ENCODE data around the gene GRM4.
A peak's percentile ranks its signal among the peaks of the same experiment; 100 is the strongest.

The GRM4 gene

GRCh38 chr6:34129753-34130152 lies 16.1 kb downstream of the GRM4 start:
- H3K4me3 ChIP-seq (ENCODE audit: insufficient read length, low read depth) = no peak overlapping the region

GRCh38 chr6:34128045-34128444 lies 17.8 kb downstream of the GRM4 start:
- H3K9me3 ChIP-seq (ENCODE audit: insufficient read depth, low read length) = no peaks in the 10 kb centered on the region
- H3K4me1 ChIP-seq (ENCODE audit: insufficient read depth, insufficient read length) = peaks cover 11% of the 10 kb centered on the region
- no peak overlapping the region for H3K9ac ChIP-seq (ENCODE audit: insufficient read length, low read depth)
- no peak overlapping the region for H3K4me3 ChIP-seq (ENCODE audit: insufficient read length, low read depth)
- TF ChIP-seq ZNF274 (IDR thresholded peaks at IDR 0.05; ENCODE audit: low read depth, low read length) (no peak), SUZ12 (IDR thresholded peaks at IDR 0.05; ENCODE audit: extremely low read depth, insufficient read depth, insufficient read length) (no peak), YY1 (IDR thresholded peaks at IDR 0.05; ENCODE audit: insufficient read depth, insufficient read length) (no peak)
- no peaks in the 10 kb centered on the region for H3K27me3 ChIP-seq (ENCODE audit: insufficient read depth, insufficient read length)
- DNase-seq (ENCODE audit: low read depth, low spot score) = no peak
- no peaks in the 10 kb centered on the region for H3K36me3 ChIP-seq (ENCODE audit: insufficient read depth, insufficient read length, low read length)

More at GRCh38 chr6:34129753-34130152, 16.1 kb downstream of the GRM4 start:
- Histone ChIP-seq H3K27me3 (ENCODE audit: insufficient read depth, insufficient read length) (no peaks in the 10 kb centered on the region), H3K4me1 (ENCODE audit: insufficient read depth, insufficient read length) (peaks cover 11% of the 10 kb centered on the region), H3K36me3 (ENCODE audit: insufficient read depth, insufficient read length, low read length) (no peaks in the 10 kb centered on the region), H3K9me3 (ENCODE audit: insufficient read depth, low read length) (no peaks in the 10 kb centered on the region), H3K9ac (ENCODE audit: insufficient read length, low read depth) (no peak overlapping the region)
- DNase-seq (ENCODE audit: low read depth, low spot score) = no peak
- TF ChIP-seq ZNF274 (IDR thresholded peaks at IDR 0.05; ENCODE audit: low read depth, low read length) (no peak), YY1 (IDR thresholded peaks at IDR 0.05; ENCODE audit: insufficient read depth, insufficient read length) (no peak), SUZ12 (IDR thresholded peaks at IDR 0.05; ENCODE audit: extremely low read depth, insufficient read depth, insufficient read length) (no peak)

DNA sequence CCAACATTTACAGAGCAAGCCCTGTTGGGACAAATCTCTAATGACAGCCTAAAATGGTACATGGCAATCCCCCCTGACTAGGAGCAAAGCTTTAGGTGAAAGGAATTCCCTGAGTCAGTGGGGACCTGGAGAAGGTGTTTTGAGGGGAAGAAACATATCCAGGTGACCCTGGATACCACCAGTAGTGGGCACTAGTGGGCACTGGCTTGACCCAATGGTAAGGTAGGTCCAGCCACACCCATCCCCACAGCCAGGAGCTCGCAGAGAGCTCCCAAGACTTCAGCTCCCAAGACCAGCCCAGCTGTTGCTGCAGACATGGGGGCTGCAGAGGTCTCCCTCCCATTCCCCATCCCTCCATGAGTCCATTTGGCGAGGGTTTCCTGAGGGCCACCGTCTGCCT lies 19.5 kb downstream of the GRM4 start:
- Histone ChIP-seq H3K36me3 (ENCODE audit: insufficient read depth, insufficient read length, low read length) (no peaks in the 10 kb centered on the region), H3K4me1 (ENCODE audit: insufficient read depth, insufficient read length) (peaks cover 6% of the 10 kb centered on the region), H3K9me3 (ENCODE audit: insufficient read depth, low read length) (no peaks in the 10 kb centered on the region), H3K4me3 (ENCODE audit: insufficient read length, low read depth) (no peak overlapping the region), H3K27me3 (ENCODE audit: insufficient read depth, insufficient read length) (no peaks in the 10 kb centered on the region), H3K9ac (ENCODE audit: insufficient read length, low read depth) (no peak overlapping the region)
- no peak for DNase-seq (ENCODE audit: low read depth, low spot score)
- TF ChIP-seq ZNF274 (IDR thresholded peaks at IDR 0.05; ENCODE audit: low read depth, low read length) (no peak), YY1 (IDR thresholded peaks at IDR 0.05; ENCODE audit: insufficient read depth, insufficient read length) (no peak), SUZ12 (IDR thresholded peaks at IDR 0.05; ENCODE audit: extremely low read depth, insufficient read depth, insufficient read length) (no peak)

DNA sequence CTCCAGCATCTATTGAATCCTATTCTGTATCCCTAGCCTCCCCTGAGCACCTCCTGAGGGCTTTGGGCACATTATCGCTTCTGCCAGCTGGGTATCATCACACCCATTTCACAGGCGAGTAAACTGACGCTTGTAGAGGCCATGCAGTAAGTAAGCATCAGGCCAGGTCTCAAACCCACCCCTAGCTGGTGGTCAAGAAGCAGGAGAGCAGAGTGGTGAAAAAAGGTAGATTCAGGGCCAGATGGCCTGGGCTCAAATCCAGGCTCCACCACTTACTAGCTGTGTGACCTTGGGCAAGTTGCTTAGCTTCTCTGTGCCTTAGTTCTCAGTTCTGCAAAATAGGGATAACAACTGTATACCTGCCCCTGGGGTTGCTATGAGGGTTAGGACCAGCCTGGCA lies 19.9 kb downstream of the GRM4 start:
- Histone ChIP-seq H3K36me3 (ENCODE audit: insufficient read depth, insufficient read length, low read length) (no peaks in the 10 kb centered on the region), H3K4me1 (ENCODE audit: insufficient read depth, insufficient read length) (peaks cover 6% of the 10 kb centered on the region), H3K9ac (ENCODE audit: insufficient read length, low read depth) (no peak overlapping the region), H3K9me3 (ENCODE audit: insufficient read depth, low read length) (no peaks in the 10 kb centered on the region), H3K4me3 (ENCODE audit: insufficient read length, low read depth) (no peak overlapping the region), H3K27me3 (ENCODE audit: insufficient read depth, insufficient read length) (no peaks in the 10 kb centered on the region)
- no peak for TF ChIP-seq SUZ12 (IDR thresholded peaks at IDR 0.05; ENCODE audit: extremely low read depth, insufficient read depth, insufficient read length)
- no peak for TF ChIP-seq YY1 (IDR thresholded peaks at IDR 0.05; ENCODE audit: insufficient read depth, insufficient read length)
- no peak for TF ChIP-seq ZNF274 (IDR thresholded peaks at IDR 0.05; ENCODE audit: low read depth, low read length)
- DNase-seq (ENCODE audit: low read depth, low spot score) = no peak

DNA sequence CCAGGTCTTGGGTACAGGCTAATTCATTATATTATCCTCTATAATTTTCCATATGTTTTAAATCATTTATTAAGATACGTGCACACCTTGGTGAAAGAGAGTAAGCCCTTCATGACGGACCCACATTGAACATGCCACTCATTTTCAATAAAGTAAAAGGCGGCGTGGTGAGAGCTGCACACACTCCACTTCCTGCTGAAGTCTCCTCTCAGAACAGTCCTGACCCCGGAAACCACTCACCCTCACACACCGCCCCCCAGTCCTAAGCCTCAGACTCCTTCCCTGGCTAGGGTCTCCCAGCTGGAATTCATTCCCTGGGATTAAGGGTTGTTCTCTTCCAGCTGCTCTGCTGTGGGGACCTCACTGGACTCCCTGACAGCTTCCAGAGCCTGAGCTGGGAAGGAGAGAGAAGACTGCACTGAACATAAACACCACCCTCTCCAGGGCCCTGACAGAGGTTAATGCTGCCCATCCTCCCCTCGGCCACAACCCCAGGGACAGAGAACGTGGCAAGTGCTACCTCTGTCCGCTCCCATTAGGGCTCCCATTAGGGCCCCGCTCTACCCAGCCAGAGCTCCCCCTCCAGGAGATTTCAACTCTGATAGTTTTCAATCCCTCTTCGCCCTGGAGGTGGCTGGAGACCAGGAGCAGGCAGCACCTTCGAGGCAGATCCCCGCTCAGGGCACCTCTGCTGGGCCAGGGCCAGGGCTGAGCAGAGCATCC lies 24.8 kb downstream of the GRM4 start:
- H3K9ac ChIP-seq (ENCODE audit: insufficient read length, low read depth) = peak overlapping the region; percentile 21
- DNase-seq (ENCODE audit: low read depth, low spot score) = no peak
- no peaks in the 10 kb centered on the region for H3K9me3 ChIP-seq (ENCODE audit: insufficient read depth, low read length)
- peaks cover 2% of the 10 kb centered on the region for H3K4me1 ChIP-seq (ENCODE audit: insufficient read depth, insufficient read length)
- H3K4me3 ChIP-seq (ENCODE audit: insufficient read length, low read depth) = no peak overlapping the region
- no peaks in the 10 kb centered on the region for H3K27me3 ChIP-seq (ENCODE audit: insufficient read depth, insufficient read length)
- no peaks in the 10 kb centered on the region for H3K36me3 ChIP-seq (ENCODE audit: insufficient read depth, insufficient read length, low read length)
- TF ChIP-seq SUZ12 (IDR thresholded peaks at IDR 0.05; ENCODE audit: extremely low read depth, insufficient read depth, insufficient read length) (no peak), YY1 (IDR thresholded peaks at IDR 0.05; ENCODE audit: insufficient read depth, insufficient read length) (no peak), ZNF274 (IDR thresholded peaks at IDR 0.05; ENCODE audit: low read depth, low read length) (no peak)

DNA sequence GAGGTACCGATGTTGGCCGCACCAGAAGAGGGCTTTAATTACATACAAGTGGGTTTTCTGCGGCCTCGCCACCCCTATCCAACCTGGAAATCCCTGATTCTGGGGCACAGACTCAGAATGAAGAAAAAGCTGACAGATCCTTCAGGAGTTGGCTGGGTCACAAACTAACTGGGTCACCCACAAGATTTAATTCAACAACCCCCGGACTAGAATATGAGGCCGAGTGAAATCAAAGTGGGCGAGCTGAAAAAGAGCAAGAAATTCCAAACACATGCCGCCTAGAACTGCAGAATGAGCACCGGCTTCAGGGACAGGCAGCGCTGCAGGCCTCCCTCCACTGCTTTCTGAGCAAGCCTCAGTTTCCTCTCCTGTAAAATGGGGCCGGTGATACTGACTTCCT lies 30.0 kb downstream of the GRM4 start:
- no peaks in the 10 kb centered on the region for H3K27me3 ChIP-seq (ENCODE audit: insufficient read depth, insufficient read length)

DNA sequence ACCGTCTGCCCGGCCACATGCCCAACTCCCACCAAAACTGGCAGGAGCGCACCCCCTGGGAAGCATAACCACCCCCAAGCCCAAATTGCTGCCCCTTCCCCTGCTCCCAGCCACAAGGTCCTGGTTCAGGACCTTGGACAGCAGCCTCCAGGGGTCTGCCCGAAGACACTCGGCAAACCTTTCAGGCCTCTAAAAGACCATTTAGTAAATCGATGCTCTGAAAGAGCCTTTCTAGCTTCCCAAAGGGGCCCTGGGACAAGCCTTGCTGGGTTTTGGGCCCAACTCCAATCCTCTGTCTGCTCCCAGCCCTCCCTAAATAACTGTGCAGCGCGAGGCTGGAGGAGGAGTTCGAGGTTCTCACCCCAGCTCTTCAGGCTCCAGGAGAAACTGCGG lies 30.5 kb downstream of the GRM4 start:
- Histone ChIP-seq H3K36me3 (ENCODE audit: insufficient read depth, insufficient read length, low read length) (no peaks in the 10 kb centered on the region), H3K9ac (ENCODE audit: insufficient read length, low read depth) (no peak overlapping the region), H3K9me3 (ENCODE audit: insufficient read depth, low read length) (no peaks in the 10 kb centered on the region), H3K27me3 (ENCODE audit: insufficient read depth, insufficient read length) (no peaks in the 10 kb centered on the region), H3K4me3 (ENCODE audit: insufficient read length, low read depth) (no peak overlapping the region), H3K4me1 (ENCODE audit: insufficient read depth, insufficient read length) (peaks cover 6% of the 10 kb centered on the region)
- no peak for DNase-seq (ENCODE audit: low read depth, low spot score)
- no peak for TF ChIP-seq ZNF274 (IDR thresholded peaks at IDR 0.05; ENCODE audit: low read depth, low read length)
- TF ChIP-seq SUZ12 (IDR thresholded peaks at IDR 0.05; ENCODE audit: extremely low read depth, insufficient read depth, insufficient read length) = no peak
- no peak for TF ChIP-seq YY1 (IDR thresholded peaks at IDR 0.05; ENCODE audit: insufficient read depth, insufficient read length)

More for the DNA sequence above, 30.0 kb downstream of the GRM4 start:
- H3K9ac ChIP-seq (ENCODE audit: insufficient read length, low read depth) = no peak overlapping the region
- H3K9me3 ChIP-seq (ENCODE audit: insufficient read depth, low read length) = no peaks in the 10 kb centered on the region
- peaks cover 3% of the 10 kb centered on the region for H3K4me1 ChIP-seq (ENCODE audit: insufficient read depth, insufficient read length)
- H3K36me3 ChIP-seq (ENCODE audit: insufficient read depth, insufficient read length, low read length) = no peaks in the 10 kb centered on the region
- DNase-seq (ENCODE audit: low read depth, low spot score) = no peak
- H3K4me3 ChIP-seq (ENCODE audit: insufficient read length, low read depth) = no peak overlapping the region
- TF ChIP-seq ZNF274 (IDR thresholded peaks at IDR 0.05; ENCODE audit: low read depth, low read length) = no peak
- TF ChIP-seq YY1 (IDR thresholded peaks at IDR 0.05; ENCODE audit: insufficient read depth, insufficient read length) = no peak
- no peak for TF ChIP-seq SUZ12 (IDR thresholded peaks at IDR 0.05; ENCODE audit: extremely low read depth, insufficient read depth, insufficient read length)
